GM12801 (cell line): ENCODE results near the gene RAP1GAP.

Experiments used
- CTCF ChIP-seq: IDR thresholded peaks from one replicate; pipeline ENCODE4 v1.5.1; 2011; ENCODE audit warnings: control low read depth; ENCODE audit not compliant: insufficient read length; ENCODE audit errors: extremely low read depth

The RAP1GAP gene

GRCh38 chr1:21575351-21575942, 93.7 kb downstream of the RAP1GAP start:
- no peak for TF ChIP-seq CTCF

GRCh38 chr1:21574466-21575151, 94.5 kb downstream of the RAP1GAP start:
- TF ChIP-seq CTCF, result no peak

GRCh38 chr1:21573971-21574465, 95.1 kb downstream of the RAP1GAP start:
- no peak for TF ChIP-seq CTCF

GRCh38 chr1:21573475-21573874, 95.7 kb downstream of the RAP1GAP start:
- no peak for TF ChIP-seq CTCF

- TF ChIP-seq CTCF, result no peak
These were observed 96.4 kb downstream of the RAP1GAP start for GRCh38 chr1:21572735-21573277.

GRCh38 chr1:21572221-21572620, 96.9 kb downstream of the RAP1GAP start:
- no peak for TF ChIP-seq CTCF

- no peak for TF ChIP-seq CTCF
These were observed 98.3 kb downstream of the RAP1GAP start for GRCh38 chr1:21570885-21571284.
